Liver (tissue), 3 donors: ENCODE results near the gene ATF5.

ENCODE experiments used
- CTCF ChIP-seq: fragments of 150-350 bp; IDR thresholded peaks from 2 replicates; pipeline ENCODE4 v1.5.1; 2017; ENCODE audit warnings: improper control_type of control experiment, low read depth, low read length; ENCODE audit not compliant: missing input control
- GABPA ChIP-seq, 2 donors: IDR thresholded peaks in 1 of 2; conservative IDR thresholded peaks in 1 of 2; 2 replicates each; pipeline ENCODE4 v1.6.1; 2016; ENCODE audit warnings: antibody characterized with exemption in 2 of 2, mild to moderate bottlenecking in 1 of 2, moderate library complexity in 1 of 2
- HNF4G ChIP-seq: IDR thresholded peaks from 2 replicates; pipeline ENCODE4 v1.6.1; 2016; ENCODE audit warnings: antibody characterized with exemption
- JUND ChIP-seq, 2 donors: IDR thresholded peaks; 2 replicates each; pipeline ENCODE4 v1.6.1; 2016; ENCODE audit warnings: antibody characterized with exemption in 2 of 2
- MAX ChIP-seq: IDR thresholded peaks from 2 replicates; pipeline ENCODE4 v1.6.1; 2016; ENCODE audit warnings: antibody characterized with exemption
- donor health status: healthy.
- donor health status: healthy.

- TF ChIP-seq CTCF (no peak), HNF4G (no peak), GABPA (IDR thresholded peaks at IDR 0.05 in 1 of 2, conservative IDR thresholded peaks at IDR 0.05 in 1 of 2) (no peak), MAX (no peak), JUND (IDR thresholded peaks at IDR 0.05) (no peak)
These were observed 48.9 kb downstream of the ATF5 start for GRCh38 chr19:49977881-49978280.
